HTERT RPE-1 (cell line): ENCODE measurements around the gene CRK.
"Not testable (repeated sequence)": the region's sequence is repeated elsewhere in the genome, so short reads cannot be mapped to it uniquely, and the experiment has no call there.

Experiments
- in situ Hi-C: fragments of 300-500 bp; cut with MboI; formaldehyde crosslinking; loops from 4 replicates; pipeline ENCODE4 v1.14.3; 2020; ENCODE audit warnings: low sequenced_read_pairs

The CRK gene

DNA sequence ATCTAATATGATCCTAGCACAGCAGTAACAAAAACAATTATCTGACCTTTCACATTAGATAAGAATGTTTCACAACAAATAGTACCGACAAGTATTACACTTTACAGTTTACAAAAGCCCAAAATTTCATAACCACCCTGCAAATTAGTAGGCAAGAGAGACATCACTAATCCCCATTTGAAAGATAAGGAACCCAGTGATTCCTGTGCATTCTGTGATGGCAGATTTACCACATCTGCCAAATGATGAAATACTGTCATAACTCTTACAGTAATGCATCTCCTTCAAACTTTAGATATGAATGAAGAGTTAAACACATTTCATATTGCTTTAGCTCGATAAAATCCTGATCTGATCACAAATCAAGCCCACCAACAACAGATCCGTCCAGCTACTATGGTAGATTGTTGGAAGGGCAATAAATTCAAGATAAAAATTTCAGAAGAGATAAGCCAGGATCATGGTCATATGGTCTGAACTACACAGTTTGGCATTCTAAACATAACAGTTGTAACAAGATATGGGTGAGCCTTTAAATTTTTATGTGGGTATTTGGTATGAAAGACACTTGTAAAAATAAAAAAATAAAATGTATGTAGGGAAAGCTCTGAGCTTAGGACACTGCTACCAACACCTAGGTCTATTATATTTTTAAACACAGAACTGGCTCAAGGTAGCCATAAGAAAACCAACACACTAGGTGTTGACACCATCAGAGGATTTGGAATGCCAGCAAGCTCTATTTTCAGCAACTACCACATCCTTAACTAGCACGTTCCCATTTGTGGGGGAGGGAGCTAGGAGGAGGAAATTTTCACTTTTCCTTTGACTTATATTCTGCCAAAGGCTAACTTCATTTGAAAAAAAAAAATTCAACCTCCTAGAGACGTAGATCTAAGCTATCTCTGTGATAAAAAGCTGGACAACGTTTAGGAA is 65.3 kb downstream of the CRK start:
- in situ Hi-C loops, result no loop called here

GRCh38 chr17:1387490-1388227 is 68.4 kb downstream of the CRK start:
- in situ Hi-C loops, result not testable (repeated sequence)

DNA sequence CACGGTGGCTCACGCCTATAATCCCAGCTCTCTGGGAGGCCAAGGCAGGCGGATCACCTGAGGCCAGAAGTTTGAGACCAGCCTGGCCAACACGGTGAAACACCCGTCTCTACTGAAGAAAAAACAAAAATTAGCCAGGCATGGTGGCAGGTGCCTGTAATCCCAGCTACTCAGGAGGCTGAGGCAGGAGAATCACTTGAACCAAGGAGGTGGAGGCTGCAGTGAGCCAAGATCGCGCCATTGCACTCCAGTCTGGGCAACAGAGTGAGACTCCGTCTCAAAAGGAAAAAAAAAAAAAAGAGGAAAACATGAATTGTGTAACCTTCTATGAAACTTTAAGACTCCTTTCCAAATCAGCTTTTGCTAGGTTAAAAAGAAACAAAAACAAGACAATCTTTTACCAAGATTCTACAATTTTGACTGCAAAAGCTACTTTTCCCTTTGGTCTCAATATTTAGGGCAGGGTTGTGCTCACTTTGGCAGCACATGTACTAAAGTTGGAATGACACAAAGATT is 69.3 kb downstream of the CRK start:
- in situ Hi-C loops, result not testable (repeated sequence)

- in situ Hi-C loops, result no loop called here
Observed at GRCh38 chr17:1386265-1386664, 69.8 kb downstream of the CRK start.

DNA sequence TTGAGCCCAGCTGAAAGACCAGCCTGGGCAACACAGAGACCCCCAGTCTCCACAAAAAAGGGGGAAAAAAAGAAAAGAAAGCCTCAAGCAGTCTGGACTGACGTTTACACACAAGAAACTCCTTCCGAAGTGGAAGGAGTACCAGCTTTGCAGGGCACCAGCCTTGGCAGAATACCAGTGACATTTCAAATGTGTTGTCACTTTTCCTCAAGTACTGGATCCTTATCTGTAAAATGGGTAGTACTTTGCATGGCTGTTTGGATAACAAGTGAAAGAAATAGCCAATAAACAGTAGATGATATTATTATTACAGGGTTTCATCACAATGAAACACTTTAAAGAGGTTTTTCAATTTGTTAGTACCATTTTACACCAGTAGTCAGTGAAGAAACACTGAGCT is 70.2 kb downstream of the CRK start:
- in situ Hi-C loops, result no loop called here

- in situ Hi-C loops, result no loop called here
Observed at GRCh38 chr17:1384905-1385435, 71.1 kb downstream of the CRK start.

DNA sequence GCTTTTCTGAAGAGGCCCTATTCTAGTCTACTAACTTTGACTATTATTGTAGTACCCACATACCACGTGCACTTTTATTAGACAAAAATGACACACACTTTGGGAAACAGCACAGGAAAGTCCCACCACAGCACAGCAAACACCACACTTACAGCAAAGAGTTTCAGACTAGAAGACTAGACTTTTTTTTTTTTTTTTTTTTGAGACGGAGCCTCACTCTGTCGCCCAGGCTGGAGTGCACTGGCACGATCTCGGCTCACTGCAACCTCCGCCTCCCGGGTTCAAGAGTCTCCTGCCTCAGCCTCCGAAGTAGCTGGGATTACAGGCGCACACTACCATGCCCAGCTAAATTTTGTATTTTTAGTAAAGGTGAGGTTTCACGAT is 76.1 kb downstream of the CRK start:
- in situ Hi-C loops, result no loop called here

DNA sequence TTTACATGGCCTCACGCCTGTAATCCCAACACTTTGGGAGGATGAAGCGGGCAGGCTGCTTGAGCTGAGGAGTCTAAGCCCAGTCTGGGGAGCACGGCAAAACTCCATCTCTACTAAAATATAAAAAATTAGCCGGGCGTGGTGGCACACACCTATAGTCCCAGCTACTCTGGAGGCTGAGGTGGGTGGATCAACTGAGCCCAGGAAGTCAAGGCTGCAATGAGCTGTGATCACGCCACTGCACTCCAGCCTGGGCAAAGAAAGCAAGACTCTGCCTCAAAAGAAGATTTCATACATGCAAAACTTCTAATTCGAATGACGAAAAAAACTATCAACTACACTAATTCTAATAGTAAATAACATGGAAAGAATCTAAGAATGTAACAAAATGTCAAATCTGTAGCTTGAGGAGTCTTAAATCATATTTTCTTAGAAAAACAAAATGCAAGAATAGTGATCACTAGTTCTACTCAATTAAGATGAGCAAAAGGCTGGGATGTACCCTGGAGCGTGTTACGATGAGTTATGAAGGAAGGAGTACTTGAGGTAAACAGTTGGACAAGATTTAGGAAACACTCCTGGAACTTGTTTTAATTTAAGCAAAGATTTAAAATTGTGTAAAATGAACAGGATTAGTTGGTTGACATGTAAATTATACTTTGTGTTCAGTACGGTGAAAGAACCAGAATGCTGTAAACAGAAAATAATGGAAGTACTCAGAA is 76.7 kb downstream of the CRK start:
- in situ Hi-C loops, result no loop called here

DNA sequence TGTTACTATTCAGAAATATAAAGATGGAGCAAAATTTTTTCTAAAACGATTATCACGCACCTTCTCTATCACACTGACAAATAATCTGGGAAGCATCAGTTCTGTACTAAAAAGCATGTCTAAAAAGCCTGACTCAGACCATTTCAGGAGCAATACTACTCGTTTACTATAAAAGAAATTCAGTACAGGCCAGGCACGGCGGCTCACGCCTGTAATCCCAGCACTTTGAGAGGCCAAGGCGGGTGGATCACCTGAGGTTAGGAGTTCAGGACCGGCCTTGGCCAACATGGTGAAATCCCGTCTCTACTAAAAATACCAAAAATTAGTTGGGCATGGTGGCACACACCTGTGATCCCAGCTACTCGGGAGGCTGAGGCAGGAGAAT is 77.6 kb downstream of the CRK start:
- in situ Hi-C loops, result not testable (repeated sequence)

- in situ Hi-C loops, result no loop called here
Observed at GRCh38 chr17:1377334-1377733, 78.7 kb downstream of the CRK start.

DNA sequence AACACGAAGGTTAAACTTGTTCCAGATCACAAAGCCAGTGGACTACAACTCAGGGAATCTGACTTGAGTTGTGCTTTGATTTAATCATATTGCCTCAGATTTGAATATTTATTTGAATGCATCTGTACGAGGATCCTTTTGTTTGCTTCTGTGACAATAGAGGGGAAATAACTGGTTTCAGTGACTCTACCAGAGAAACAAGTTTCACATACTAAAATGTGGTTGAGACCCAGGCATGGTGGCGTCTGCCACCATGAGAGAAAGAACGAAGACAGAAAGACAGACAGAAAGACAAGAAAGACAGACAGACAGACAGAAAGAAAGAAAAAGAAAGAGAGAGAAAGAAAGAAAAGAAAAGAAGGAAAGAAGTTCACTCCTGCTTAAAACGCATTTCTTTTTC is 80.0 kb downstream of the CRK start:
- in situ Hi-C loops, result no loop called here

- in situ Hi-C loops, result no loop called here
Observed at GRCh38 chr17:1375615-1376014, 80.4 kb downstream of the CRK start.

GRCh38 chr17:1374431-1375177 is 81.4 kb downstream of the CRK start:
- in situ Hi-C loops, result no loop called here

GRCh38 chr17:1373707-1374237 is 82.3 kb downstream of the CRK start:
- in situ Hi-C loops, result no loop called here

- in situ Hi-C loops, result no loop called here
Observed at GRCh38 chr17:1372618-1373017, 83.4 kb downstream of the CRK start.

- in situ Hi-C loops, result no loop called here
Observed at GRCh38 chr17:1371893-1372590, 84.0 kb downstream of the CRK start.
